ENCODE results near the gene ASXL3.

GRCh38 chr18:33694593-33694992 lies 116.6 kb downstream of the ASXL3 start:
- TF ChIP-seq, protein P1, sequence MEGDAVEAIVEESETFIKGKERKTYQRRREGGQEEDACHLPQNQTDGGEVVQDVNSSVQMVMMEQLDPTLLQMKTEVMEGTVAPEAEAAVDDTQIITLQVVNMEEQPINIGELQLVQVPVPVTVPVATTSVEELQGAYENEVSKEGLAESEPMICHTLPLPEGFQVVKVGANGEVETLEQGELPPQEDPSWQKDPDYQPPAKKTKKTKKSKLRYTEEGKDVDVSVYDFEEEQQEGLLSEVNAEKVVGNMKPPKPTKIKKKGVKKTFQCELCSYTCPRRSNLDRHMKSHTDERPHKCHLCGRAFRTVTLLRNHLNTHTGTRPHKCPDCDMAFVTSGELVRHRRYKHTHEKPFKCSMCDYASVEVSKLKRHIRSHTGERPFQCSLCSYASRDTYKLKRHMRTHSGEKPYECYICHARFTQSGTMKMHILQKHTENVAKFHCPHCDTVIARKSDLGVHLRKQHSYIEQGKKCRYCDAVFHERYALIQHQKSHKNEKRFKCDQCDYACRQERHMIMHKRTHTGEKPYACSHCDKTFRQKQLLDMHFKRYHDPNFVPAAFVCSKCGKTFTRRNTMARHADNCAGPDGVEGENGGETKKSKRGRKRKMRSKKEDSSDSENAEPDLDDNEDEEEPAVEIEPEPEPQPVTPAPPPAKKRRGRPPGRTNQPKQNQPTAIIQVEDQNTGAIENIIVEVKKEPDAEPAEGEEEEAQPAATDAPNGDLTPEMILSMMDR (conservative IDR thresholded peaks at IDR 0.05; ENCODE audit: low read depth, low read length) = no peak
- TF ChIP-seq EZH2 (IDR thresholded peaks at IDR 0.05; ENCODE audit: borderline replicate concordance, low read depth, low read length, poor library complexity, severe bottlenecking) = no peak
